K562 (cell line): Measurements from ENCODE around the gene RBBP5. TPM values are rescaled to one million over a fixed set of nuclear protein-coding genes. Genes with fewer than 3 reads are reported as not detected.
A peak's percentile ranks its signal among the peaks of the same experiment; 100 is the strongest.

Experiments
- HNRNPUL1 ChIP-seq: fragments of 200-400 bp; formaldehyde crosslinking; IDR thresholded peaks from 2 replicates; pipeline ENCODE4 v1.6.1; 2017; ENCODE audit warnings: low read length
- TBP ChIP-seq: optimal IDR thresholded peaks from 2 replicates; pipeline ENCODE3; 2011; ENCODE audit warnings: low read depth, low read length, improper control_type of control experiment
- ZNF121 ChIP-seq: sonication (generic); formaldehyde crosslinking; conservative IDR thresholded peaks from 2 replicates; pipeline ENCODE4 v1.8.0; 2022; ENCODE audit warnings: missing genetic modification reagents
- ZNF224 ChIP-seq: sonication (generic); formaldehyde crosslinking; IDR thresholded peaks from 2 replicates; pipeline ENCODE4 v1.8.0; 2022; ENCODE audit warnings: mild to moderate bottlenecking, missing genetic modification reagents
- ZNF551 ChIP-seq: fragments of 250-450 bp; sonication (Bioruptor Pico); IDR thresholded peaks from 2 replicates; pipeline ENCODE4 v1.5.0; 2021; ENCODE audit warnings: mild to moderate bottlenecking, moderate library complexity
- polyA plus RNA-seq, 8 experiments: library from polyadenylated mRNA; depleted of rRNA in 4 of 8; stranded (reverse) in 5 of 8; unstranded in 3 of 8; fragments of >200 nt; fragmentation: Nextera tagmentation in 2 of 8; fragmentation: Illumina TruSeq in 1 of 8; extraction: Ambion mirVana in 2 of 8; extraction: Trizol in 1 of 8; gene quantifications; 2 replicates each; pipeline versions ENCODE4 v1.2.1 to v1.2.3, GENCODE V29; 2011 to 2014; ENCODE audit warnings: inconsistent platforms in 1 of 8, missing spikeins in 1 of 8
- total RNA-seq, 7 experiments: library from RNA; depleted of rRNA in 6 of 7; stranded (reverse); fragments of >200 nt in 6 of 7; fragmentation: Illumina TruSeq in 2 of 7; extraction: Trizol in 2 of 7; gene quantifications; 2 replicates each; pipeline versions ENCODE4 v1.2.1 to v1.2.3, GENCODE V29; 2011 to 2021; ENCODE audit warnings: low replicate concordance in 1 of 7
- TF ChIP-seq, protein P1 (sequence below): fragments of 450-650 bp; IDR thresholded peaks from 2 replicates; pipeline ENCODE4 v1.6.1; 2016
- TF ChIP-seq, protein P2 (sequence below): fragments of 450-650 bp; formaldehyde crosslinking; IDR thresholded peaks from 2 replicates; pipeline ENCODE4 v1.4.0; 2020; ENCODE audit warnings: mild to moderate bottlenecking, moderate library complexity
- TF ChIP-seq, protein P3 (sequence below): fragments of 450-650 bp; IDR thresholded peaks from 2 replicates; pipeline ENCODE4 v1.6.1; 2016; ENCODE audit warnings: low read depth

The RBBP5 gene
- total and polyA plus RNA-seq, 9 of the 15 experiments (the other 6 are each of a cell fraction or from before 2014, with no cell fraction given), result 17.2 to 37.4 (median 28.4) TPM

DNA sequence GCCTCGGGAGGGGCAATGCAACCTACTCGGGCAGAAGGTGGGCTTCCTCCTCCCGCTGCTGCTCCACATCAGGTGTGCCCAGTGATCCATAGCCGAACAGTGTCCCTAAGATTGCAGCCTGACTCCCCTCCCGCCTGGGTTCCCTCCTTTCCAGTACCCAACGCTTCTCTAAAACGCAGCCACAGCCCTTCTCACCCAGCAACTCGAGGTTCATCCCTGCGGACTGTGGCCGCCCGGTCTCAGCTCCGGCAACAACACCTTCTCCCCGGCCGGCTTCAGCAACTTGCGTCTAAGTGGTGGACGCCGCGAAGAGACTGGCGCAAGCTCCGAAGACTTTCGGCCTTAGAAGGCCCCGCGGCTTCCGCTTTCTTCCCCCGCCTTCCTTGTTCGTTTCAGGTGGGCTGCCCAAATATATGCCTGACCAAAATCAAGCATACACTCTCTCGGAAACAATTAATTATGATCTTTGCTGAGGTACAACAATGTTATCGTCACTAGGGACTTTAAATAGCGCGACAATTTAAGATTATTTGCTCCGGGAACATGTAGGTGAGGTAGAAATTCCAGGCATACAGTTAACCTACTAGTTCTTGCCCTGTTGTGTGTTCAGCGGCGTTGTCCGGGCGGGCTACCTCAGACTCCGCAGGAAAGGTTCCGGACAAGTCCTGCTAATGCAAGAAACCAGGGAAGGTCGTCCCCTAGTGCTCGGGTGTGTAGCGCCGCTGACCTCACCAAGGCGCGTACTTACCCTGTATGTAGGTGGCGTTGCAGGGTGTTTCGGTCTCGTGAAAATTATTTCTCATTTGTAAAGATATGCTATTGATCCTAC, at the start of gene RBBP5 (continued):
- TF ChIP-seq HNRNPUL1, result 0 out of 2 replicates have a peak, but pooled peaks have one; percentile 70
- TF ChIP-seq, protein P1, sequence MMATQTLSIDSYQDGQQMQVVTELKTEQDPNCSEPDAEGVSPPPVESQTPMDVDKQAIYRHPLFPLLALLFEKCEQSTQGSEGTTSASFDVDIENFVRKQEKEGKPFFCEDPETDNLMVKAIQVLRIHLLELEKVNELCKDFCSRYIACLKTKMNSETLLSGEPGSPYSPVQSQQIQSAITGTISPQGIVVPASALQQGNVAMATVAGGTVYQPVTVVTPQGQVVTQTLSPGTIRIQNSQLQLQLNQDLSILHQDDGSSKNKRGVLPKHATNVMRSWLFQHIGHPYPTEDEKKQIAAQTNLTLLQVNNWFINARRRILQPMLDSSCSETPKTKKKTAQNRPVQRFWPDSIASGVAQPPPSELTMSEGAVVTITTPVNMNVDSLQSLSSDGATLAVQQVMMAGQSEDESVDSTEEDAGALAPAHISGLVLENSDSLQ, result peak; percentile 13; the same call in 1 of the 2 replicates
- TF ChIP-seq ZNF224 (CRISPR knock-in tag), result 0 out of 2 replicates have a peak, but pooled peaks have one; percentile 25
- TF ChIP-seq ZNF551 (CRISPR knock-in tag), result no peak
- TF ChIP-seq ZNF121 (CRISPR knock-in tag), result no peak
- TF ChIP-seq, protein P2, sequence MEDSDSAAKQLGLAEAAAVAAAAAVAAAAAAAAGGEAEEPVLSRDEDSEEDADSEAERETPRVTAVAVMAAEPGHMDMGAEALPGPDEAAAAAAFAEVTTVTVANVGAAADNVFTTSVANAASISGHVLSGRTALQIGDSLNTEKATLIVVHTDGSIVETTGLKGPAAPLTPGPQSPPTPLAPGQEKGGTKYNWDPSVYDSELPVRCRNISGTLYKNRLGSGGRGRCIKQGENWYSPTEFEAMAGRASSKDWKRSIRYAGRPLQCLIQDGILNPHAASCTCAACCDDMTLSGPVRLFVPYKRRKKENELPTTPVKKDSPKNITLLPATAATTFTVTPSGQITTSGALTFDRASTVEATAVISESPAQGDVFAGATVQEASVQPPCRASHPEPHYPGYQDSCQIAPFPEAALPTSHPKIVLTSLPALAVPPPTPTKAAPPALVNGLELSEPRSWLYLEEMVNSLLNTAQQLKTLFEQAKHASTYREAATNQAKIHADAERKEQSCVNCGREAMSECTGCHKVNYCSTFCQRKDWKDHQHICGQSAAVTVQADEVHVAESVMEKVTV (CRISPR knock-in tag), result peak; percentile 81
- TF ChIP-seq, protein P3, sequence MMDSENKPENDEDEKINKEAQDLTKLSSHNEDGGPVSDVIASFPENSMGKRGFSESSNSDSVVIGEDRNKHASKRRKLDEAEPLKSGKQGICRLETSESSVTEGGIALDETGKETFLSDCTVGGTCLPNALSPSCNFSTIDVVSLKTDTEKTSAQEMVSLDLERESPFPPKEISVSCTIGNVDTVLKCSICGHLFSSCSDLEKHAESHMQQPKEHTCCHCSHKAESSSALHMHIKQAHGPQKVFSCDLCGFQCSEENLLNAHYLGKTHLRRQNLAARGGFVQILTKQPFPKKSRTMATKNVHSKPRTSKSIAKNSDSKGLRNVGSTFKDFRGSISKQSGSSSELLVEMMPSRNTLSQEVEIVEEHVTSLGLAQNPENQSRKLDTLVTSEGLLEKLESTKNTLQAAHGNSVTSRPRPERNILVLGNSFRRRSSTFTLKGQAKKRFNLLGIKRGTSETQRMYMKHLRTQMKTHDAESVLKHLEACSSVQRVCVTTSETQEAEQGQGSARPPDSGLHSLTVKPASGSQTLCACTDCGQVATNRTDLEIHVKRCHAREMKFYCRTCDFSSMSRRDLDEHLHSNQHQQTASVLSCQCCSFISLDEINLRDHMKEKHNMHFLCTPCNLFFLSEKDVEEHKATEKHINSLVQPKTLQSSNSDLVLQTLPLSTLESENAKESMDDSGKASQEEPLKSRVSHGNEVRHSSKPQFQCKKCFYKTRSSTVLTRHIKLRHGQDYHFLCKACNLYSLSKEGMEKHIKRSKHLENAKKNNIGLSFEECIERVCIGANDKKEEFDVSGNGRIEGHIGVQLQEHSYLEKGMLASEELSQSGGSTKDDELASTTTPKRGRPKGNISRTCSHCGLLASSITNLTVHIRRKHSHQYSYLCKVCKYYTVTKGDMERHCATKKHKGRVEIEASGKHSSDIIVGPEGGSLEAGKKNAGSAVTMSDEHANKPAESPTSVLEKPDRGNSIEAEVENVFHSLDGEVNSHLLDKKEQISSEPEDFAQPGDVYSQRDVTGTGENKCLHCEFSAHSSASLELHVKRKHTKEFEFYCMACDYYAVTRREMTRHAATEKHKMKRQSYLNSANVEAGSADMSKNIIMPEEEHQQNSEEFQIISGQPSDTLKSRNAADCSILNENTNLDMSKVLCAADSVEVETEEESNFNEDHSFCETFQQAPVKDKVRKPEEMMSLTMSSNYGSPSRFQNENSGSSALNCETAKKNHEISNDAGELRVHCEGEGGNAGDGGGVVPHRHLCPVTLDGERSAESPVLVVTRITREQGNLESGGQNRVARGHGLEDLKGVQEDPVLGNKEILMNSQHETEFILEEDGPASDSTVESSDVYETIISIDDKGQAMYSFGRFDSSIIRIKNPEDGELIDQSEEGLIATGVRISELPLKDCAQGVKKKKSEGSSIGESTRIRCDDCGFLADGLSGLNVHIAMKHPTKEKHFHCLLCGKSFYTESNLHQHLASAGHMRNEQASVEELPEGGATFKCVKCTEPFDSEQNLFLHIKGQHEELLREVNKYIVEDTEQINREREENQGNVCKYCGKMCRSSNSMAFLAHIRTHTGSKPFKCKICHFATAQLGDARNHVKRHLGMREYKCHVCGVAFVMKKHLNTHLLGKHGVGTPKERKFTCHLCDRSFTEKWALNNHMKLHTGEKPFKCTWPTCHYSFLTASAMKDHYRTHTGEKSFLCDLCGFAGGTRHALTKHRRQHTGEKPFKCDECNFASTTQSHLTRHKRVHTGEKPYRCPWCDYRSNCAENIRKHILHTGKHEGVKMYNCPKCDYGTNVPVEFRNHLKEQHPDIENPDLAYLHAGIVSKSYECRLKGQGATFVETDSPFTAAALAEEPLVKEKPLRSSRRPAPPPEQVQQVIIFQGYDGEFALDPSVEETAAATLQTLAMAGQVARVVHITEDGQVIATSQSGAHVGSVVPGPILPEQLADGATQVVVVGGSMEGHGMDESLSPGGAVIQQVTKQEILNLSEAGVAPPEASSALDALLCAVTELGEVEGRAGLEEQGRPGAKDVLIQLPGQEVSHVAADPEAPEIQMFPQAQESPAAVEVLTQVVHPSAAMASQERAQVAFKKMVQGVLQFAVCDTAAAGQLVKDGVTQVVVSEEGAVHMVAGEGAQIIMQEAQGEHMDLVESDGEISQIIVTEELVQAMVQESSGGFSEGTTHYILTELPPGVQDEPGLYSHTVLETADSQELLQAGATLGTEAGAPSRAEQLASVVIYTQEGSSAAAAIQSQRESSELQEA, result no peak
- TF ChIP-seq TBP, result peak; percentile 92
